KMS-11 (cell line): ENCODE measurements around the gene ST6GALNAC5.

Source experiments
- H2AFZ ChIP-seq: fragments of 200-600 bp; sonication (generic); 2 replicates; pipeline ENCODE4 v1.6.1; 2016; ENCODE audit warnings: antibody characterized with exemption, mixed run types, low read depth
- H3K27ac ChIP-seq: fragments of 200-600 bp; sonication (generic); 2 replicates; pipeline ENCODE4 v1.6.1; 2016; ENCODE audit warnings: mild to moderate bottlenecking, mixed run types
- H3K27me3 ChIP-seq: fragments of 200-600 bp; sonication (generic); 2 replicates; pipeline ENCODE4 v1.6.1; 2017; ENCODE audit warnings: mild to moderate bottlenecking, low read depth, mixed run types, moderate library complexity; ENCODE audit not compliant: insufficient read depth
- H3K36me3 ChIP-seq: fragments of 200-600 bp; sonication (generic); 2 replicates; pipeline ENCODE4 v1.6.1; 2017; ENCODE audit warnings: mild to moderate bottlenecking, mixed run types; ENCODE audit not compliant: insufficient read depth
- H3K4me1 ChIP-seq: fragments of 200-600 bp; sonication (generic); 2 replicates; pipeline ENCODE4 v1.6.1; 2016; ENCODE audit warnings: mild to moderate bottlenecking, low read depth, mixed run types; ENCODE audit not compliant: poor library complexity, severe bottlenecking
- H3K4me2 ChIP-seq: fragments of 200-600 bp; sonication (generic); 2 replicates; pipeline ENCODE4 v1.7.0; 2016; ENCODE audit warnings: mild to moderate bottlenecking, mixed run types
- H3K4me3 ChIP-seq: fragments of 200-600 bp; sonication (generic); IDR thresholded peaks from 2 replicates; pipeline ENCODE4 v1.6.1; 2017; ENCODE audit warnings: low read depth, low read length, mixed read lengths; ENCODE audit not compliant: insufficient read depth
- H3K79me2 ChIP-seq: fragments of 200-600 bp; sonication (generic); 2 replicates; pipeline ENCODE4 v1.6.1; 2016; ENCODE audit warnings: low read depth, mixed run types; ENCODE audit not compliant: insufficient read depth
- H3K9ac ChIP-seq: fragments of 200-600 bp; sonication (generic); 2 replicates; pipeline ENCODE4 v1.6.1; 2016; ENCODE audit warnings: mild to moderate bottlenecking, mixed run types
- H4K20me1 ChIP-seq: fragments of 200-600 bp; sonication (generic); 2 replicates; pipeline ENCODE4 v1.6.1; 2016; ENCODE audit warnings: mild to moderate bottlenecking, mixed run types; ENCODE audit not compliant: insufficient read depth
- TF ChIP-seq, protein P1 (sequence below): fragments of 200-600 bp; sonication (generic); conservative IDR thresholded peaks from 2 replicates; pipeline ENCODE4 v1.6.1; 2017; ENCODE audit warnings: low read depth, mild to moderate bottlenecking, antibody characterized with exemption, low read length, moderate library complexity, mixed read lengths

Gene ST6GALNAC5

DNA sequence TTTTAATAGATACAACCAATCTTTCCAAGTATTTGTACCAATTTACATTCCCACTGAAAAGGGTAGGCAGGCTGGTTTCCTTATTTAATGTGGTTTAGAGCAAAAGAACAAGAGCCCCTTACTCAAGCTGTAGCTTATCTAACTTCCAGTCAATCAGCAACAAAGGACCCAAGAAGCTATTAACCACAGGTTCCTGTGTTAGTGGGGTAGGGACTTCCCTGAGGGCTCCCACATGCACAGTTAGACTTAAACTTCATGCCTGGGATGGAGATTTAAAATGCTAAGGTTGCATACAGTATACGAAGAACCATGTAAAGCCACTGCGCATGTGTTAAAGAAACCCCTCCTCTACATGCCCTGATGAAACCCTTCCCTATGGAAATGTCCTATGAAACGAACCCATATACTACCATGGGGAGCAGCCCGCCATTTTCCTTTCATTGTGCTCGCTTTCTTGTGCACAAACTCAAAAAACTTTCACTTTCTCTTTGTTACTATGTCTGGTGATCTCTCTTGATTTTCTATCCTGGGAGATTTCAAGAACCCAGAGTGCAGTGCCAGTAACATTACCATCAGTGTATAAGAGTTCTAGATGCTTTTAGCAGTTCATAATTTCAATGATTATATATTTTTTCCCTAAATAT, 23.3 kb upstream of the ST6GALNAC5 start:
- Histone ChIP-seq H3K27me3 (no peaks in the 10 kb centered on the region), H3K4me2 (no peak overlapping the region), H2AFZ (no peak overlapping the region), H3K4me1 (no peaks in the 10 kb centered on the region), H3K27ac (no peak overlapping the region), H3K79me2 (no peaks in the 10 kb centered on the region), H3K9ac (no peak overlapping the region), H3K36me3 (no peaks in the 10 kb centered on the region), H4K20me1 (no peaks in the 10 kb centered on the region), H3K4me3 (no peak overlapping the region)
- TF ChIP-seq, protein P1, sequence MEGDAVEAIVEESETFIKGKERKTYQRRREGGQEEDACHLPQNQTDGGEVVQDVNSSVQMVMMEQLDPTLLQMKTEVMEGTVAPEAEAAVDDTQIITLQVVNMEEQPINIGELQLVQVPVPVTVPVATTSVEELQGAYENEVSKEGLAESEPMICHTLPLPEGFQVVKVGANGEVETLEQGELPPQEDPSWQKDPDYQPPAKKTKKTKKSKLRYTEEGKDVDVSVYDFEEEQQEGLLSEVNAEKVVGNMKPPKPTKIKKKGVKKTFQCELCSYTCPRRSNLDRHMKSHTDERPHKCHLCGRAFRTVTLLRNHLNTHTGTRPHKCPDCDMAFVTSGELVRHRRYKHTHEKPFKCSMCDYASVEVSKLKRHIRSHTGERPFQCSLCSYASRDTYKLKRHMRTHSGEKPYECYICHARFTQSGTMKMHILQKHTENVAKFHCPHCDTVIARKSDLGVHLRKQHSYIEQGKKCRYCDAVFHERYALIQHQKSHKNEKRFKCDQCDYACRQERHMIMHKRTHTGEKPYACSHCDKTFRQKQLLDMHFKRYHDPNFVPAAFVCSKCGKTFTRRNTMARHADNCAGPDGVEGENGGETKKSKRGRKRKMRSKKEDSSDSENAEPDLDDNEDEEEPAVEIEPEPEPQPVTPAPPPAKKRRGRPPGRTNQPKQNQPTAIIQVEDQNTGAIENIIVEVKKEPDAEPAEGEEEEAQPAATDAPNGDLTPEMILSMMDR, result no peak

DNA sequence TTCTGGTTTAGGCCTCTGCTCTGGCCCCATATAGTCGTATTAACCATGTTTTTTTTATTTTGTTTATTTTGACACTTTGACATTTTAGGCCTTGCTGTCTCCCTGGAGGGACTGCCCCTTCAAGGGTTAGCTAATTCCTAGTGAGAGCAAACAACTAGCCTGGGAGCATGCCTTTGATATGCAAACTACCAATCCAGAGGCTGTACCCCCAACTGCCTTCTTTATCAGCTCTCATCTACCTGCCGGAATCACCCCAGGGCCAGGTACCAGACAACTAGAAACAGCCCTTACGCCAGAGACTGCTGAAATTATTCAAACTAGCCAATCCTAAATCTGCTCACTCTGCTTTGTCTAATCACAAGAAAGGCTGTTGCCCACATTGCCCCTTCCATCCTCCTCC, 13.0 kb upstream of the ST6GALNAC5 start:
- H3K4me3 ChIP-seq, result no peak overlapping the region
- TF ChIP-seq, protein P1, result no peak
- no peak overlapping the region for H3K4me2 ChIP-seq
- H3K27ac ChIP-seq, result no peak overlapping the region
- no peaks in the 10 kb centered on the region for H3K4me1 ChIP-seq
- H3K79me2 ChIP-seq, result no peaks in the 10 kb centered on the region
- H2AFZ ChIP-seq, result no peak overlapping the region
- H4K20me1 ChIP-seq, result no peaks in the 10 kb centered on the region
- H3K36me3 ChIP-seq, result no peaks in the 10 kb centered on the region
- no peaks in the 10 kb centered on the region for H3K27me3 ChIP-seq
- no peak overlapping the region for H3K9ac ChIP-seq

DNA sequence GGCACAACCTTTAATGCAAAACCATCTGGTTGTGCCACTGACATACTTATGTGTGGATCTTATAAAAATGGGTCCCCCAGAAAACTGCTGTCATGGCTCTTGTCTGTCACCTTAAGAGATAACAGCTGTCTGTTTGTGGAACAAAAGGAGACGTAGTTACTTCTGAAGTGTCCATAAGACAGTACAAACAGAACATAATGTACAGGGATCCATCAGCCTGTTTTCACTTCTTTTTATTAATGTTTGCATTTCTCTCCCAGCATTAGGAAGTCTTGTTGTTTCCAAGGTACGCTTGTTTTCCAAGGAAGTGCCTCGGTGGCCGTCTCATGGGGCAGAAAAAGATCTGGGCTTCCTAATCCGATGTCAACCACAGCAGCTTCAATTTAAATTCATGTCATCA, 11.2 kb upstream of the ST6GALNAC5 start:
- Histone ChIP-seq H3K27ac (no peak overlapping the region), H3K4me3 (no peak overlapping the region), H3K4me2 (no peak overlapping the region), H3K4me1 (no peaks in the 10 kb centered on the region), H2AFZ (no peak overlapping the region), H3K9ac (no peak overlapping the region), H4K20me1 (no peaks in the 10 kb centered on the region), H3K79me2 (no peaks in the 10 kb centered on the region), H3K27me3 (no peaks in the 10 kb centered on the region), H3K36me3 (no peaks in the 10 kb centered on the region)
- TF ChIP-seq, protein P1, result no peak

DNA sequence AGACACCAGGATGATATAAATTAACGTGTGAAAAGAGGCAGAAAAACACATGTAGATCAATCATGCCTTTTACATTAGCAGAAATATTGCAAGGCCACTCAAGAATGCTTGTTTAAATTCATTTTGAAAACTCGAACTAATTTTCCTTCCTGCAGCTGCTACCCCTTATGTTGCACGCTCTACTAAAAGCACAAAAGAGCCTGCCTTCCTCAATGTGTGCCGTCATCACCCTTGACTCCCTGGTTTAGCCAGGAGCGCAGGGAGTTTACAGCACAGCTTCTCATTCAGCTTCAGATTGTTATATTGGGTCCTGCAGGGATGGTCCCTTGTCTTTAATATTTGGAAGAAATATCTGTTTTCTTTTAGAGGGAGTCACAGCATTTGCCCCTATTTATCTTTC, 10.1 kb upstream of the ST6GALNAC5 start:
- TF ChIP-seq, protein P1, result no peak
- no peak overlapping the region for H3K27ac ChIP-seq
- no peak overlapping the region for H3K4me2 ChIP-seq
- no peak overlapping the region for H3K4me3 ChIP-seq
- H3K4me1 ChIP-seq, result no peaks in the 10 kb centered on the region
- no peak overlapping the region for H2AFZ ChIP-seq
- H4K20me1 ChIP-seq, result no peaks in the 10 kb centered on the region
- no peaks in the 10 kb centered on the region for H3K79me2 ChIP-seq
- no peak overlapping the region for H3K9ac ChIP-seq
- no peaks in the 10 kb centered on the region for H3K36me3 ChIP-seq
- H3K27me3 ChIP-seq, result no peaks in the 10 kb centered on the region
